OCI-LY1 (cell line): ENCODE data around the gene GNG4.

Experiments used
- H2AFZ ChIP-seq: fragments of 200-600 bp; sonication (generic), shearing (Covaris generic); 2 replicates; pipeline ENCODE4 v1.6.0; 2014; ENCODE audit warnings: antibody characterized with exemption, mild to moderate bottlenecking, low read length
- H3F3A ChIP-seq: fragments of 200-600 bp; sonication (generic), shearing (Covaris generic); 2 replicates; pipeline ENCODE4 v1.6.0; 2014; ENCODE audit warnings: mild to moderate bottlenecking, antibody characterized with exemption, low read length, moderate library complexity; ENCODE audit not compliant: insufficient read depth
- H3K27ac ChIP-seq: fragments of 200-600 bp; sonication (generic); 2 replicates; pipeline ENCODE4 v1.5.1; 2014; ENCODE audit warnings: low read length, mixed run types, mild to moderate bottlenecking, low read depth; ENCODE audit not compliant: poor library complexity, severe bottlenecking
- H3K27me3 ChIP-seq: fragments of 200-600 bp; sonication (generic); 2 replicates; pipeline ENCODE4 v1.6.0; 2014; ENCODE audit warnings: antibody characterized with exemption, mild to moderate bottlenecking, low read length, moderate library complexity; ENCODE audit not compliant: insufficient read depth
- H3K36me3 ChIP-seq: fragments of 200-600 bp; sonication (generic); 2 replicates; pipeline ENCODE4 v1.6.1; 2014; ENCODE audit warnings: mild to moderate bottlenecking, antibody characterized with exemption, low read length, moderate library complexity, mixed read lengths; ENCODE audit not compliant: insufficient read depth
- H3K4me1 ChIP-seq: fragments of 200-600 bp; sonication (generic); 2 replicates; pipeline ENCODE4 v1.5.1; 2014; ENCODE audit warnings: mild to moderate bottlenecking, low read length, moderate library complexity; ENCODE audit not compliant: insufficient read depth, severe bottlenecking
- H3K4me2 ChIP-seq: fragments of 200-600 bp; sonication (generic), shearing (Covaris generic); 2 replicates; pipeline ENCODE4 v1.6.1; 2014; ENCODE audit warnings: low read length
- H3K4me3 ChIP-seq: fragments of 200-600 bp; sonication (generic); 2 replicates; pipeline ENCODE4 v1.5.1; 2014; ENCODE audit warnings: low read length, low read depth, mild to moderate bottlenecking, mixed read lengths; ENCODE audit not compliant: poor library complexity, severe bottlenecking
- H3K79me2 ChIP-seq: fragments of 200-600 bp; shearing (Covaris generic); 2 replicates; pipeline ENCODE4 v1.6.1; 2016; ENCODE audit warnings: mixed run types, low read length, mixed read lengths; ENCODE audit not compliant: insufficient read depth
- H3K9ac ChIP-seq: fragments of 200-600 bp; sonication (generic), shearing (Covaris generic); 2 replicates; pipeline ENCODE4 v1.6.1; 2014; ENCODE audit warnings: mild to moderate bottlenecking, low read length, mixed read lengths
- H3K9me2 ChIP-seq: fragments of 200-600 bp; sonication (generic), shearing (Covaris generic); 2 replicates; pipeline ENCODE4 v1.6.1; 2014; ENCODE audit warnings: low read depth, mild to moderate bottlenecking, low read length, mixed read lengths
- H3K9me3 ChIP-seq: fragments of 200-600 bp; shearing (Covaris generic); 2 replicates; pipeline ENCODE4 v1.6.1; 2014; ENCODE audit warnings: low read length, mixed read lengths
- H4K20me1 ChIP-seq: fragments of 200-600 bp; sonication (generic), shearing (Covaris generic); 2 replicates; pipeline ENCODE4 v1.6.0; 2016; ENCODE audit warnings: mild to moderate bottlenecking, low read length; ENCODE audit not compliant: insufficient read depth
- CTCF ChIP-seq: fragments of 200-600 bp; sonication (generic), shearing (Covaris generic); IDR thresholded peaks from 2 replicates; pipeline ENCODE4 v1.5.1; 2017; ENCODE audit warnings: mild to moderate bottlenecking, antibody characterized with exemption, low read length, moderate library complexity, mixed read lengths
- EZH2 ChIP-seq: fragments of 200-600 bp; sonication (generic), shearing (Covaris generic); IDR thresholded peaks from 2 replicates; pipeline ENCODE4 v1.8.0; 2017; ENCODE audit warnings: borderline replicate concordance, mixed run types, mild to moderate bottlenecking, antibody characterized with exemption, low read length, moderate library complexity, mixed read lengths

The GNG4 gene

GRCh38 chr1:235649368-235650163, at the start of gene GNG4:
Gene GNG4, minus strand, starts transcription at chr1:235649784. Its CDS starts 65,946 bp downstream, at chr1:235583838.
- Histone ChIP-seq H3K27me3 (no peaks in the 10 kb centered on the region), H3K4me3 (no peak within 1 kb of the TSS), H3K4me2 (peak within 1 kb of the TSS; percentile 36; the same call in 1 of the 2 replicates), H3K9ac (no peak within 1 kb of the TSS), H4K20me1 (no peaks in the 10 kb centered on the region), H3K4me1 (no peaks in the 10 kb centered on the region), H3K27ac (no peak within 1 kb of the TSS), H2AFZ (no peak within 1 kb of the TSS), H3K36me3 (no peaks in the 10 kb centered on the region), H3F3A (no peaks in the 10 kb centered on the region), H3K79me2 (no peaks in the 10 kb centered on the region), H3K9me2 (no peaks in the 10 kb centered on the region), H3K9me3 (no peaks in the 10 kb centered on the region)
- TF ChIP-seq CTCF, result no peak
- no peak for TF ChIP-seq EZH2

- no peaks in the 10 kb centered on the region for H3F3A ChIP-seq
- H3K27me3 ChIP-seq, result no peaks in the 10 kb centered on the region
- H3K9ac ChIP-seq, result no peak overlapping the region
- H2AFZ ChIP-seq, result no peak overlapping the region
- no peaks in the 10 kb centered on the region for H3K9me2 ChIP-seq
- TF ChIP-seq EZH2, result no peak
- no peaks in the 10 kb centered on the region for H3K9me3 ChIP-seq
- no peak overlapping the region for H3K4me3 ChIP-seq
- no peaks in the 10 kb centered on the region for H3K79me2 ChIP-seq
- no peaks in the 10 kb centered on the region for H3K4me1 ChIP-seq
- no peak overlapping the region for H3K4me2 ChIP-seq
- no peaks in the 10 kb centered on the region for H3K36me3 ChIP-seq
- no peak overlapping the region for H3K27ac ChIP-seq
- no peaks in the 10 kb centered on the region for H4K20me1 ChIP-seq
Observed at GRCh38 chr1:235697508-235697907, 47.9 kb upstream of the GNG4 start.

- Histone ChIP-seq H3K9ac (no peak overlapping the region), H3K79me2 (no peaks in the 10 kb centered on the region), H3K4me2 (no peak overlapping the region), H2AFZ (no peak overlapping the region), H3K4me1 (no peaks in the 10 kb centered on the region), H3K27me3 (no peaks in the 10 kb centered on the region), H4K20me1 (no peaks in the 10 kb centered on the region), H3F3A (no peaks in the 10 kb centered on the region), H3K36me3 (no peaks in the 10 kb centered on the region), H3K9me2 (no peaks in the 10 kb centered on the region), H3K4me3 (no peak overlapping the region), H3K27ac (no peak overlapping the region), H3K9me3 (no peaks in the 10 kb centered on the region)
- no peak for TF ChIP-seq EZH2
- TF ChIP-seq CTCF, result no peak
Observed at GRCh38 chr1:235689356-235689755, 39.8 kb upstream of the GNG4 start.

GRCh38 chr1:235688096-235688495, 38.5 kb upstream of the GNG4 start:
- H3K79me2 ChIP-seq, result no peaks in the 10 kb centered on the region
- TF ChIP-seq CTCF, result no peak
- no peak for TF ChIP-seq EZH2
- H3K9me2 ChIP-seq, result no peaks in the 10 kb centered on the region
- no peak overlapping the region for H3K27ac ChIP-seq
- no peaks in the 10 kb centered on the region for H3K36me3 ChIP-seq
- H3K4me1 ChIP-seq, result no peaks in the 10 kb centered on the region
- no peak overlapping the region for H2AFZ ChIP-seq
- no peaks in the 10 kb centered on the region for H4K20me1 ChIP-seq
- no peak overlapping the region for H3K4me2 ChIP-seq
- no peak overlapping the region for H3K9ac ChIP-seq
- no peaks in the 10 kb centered on the region for H3K27me3 ChIP-seq
- H3K4me3 ChIP-seq, result no peak overlapping the region
- no peaks in the 10 kb centered on the region for H3K9me3 ChIP-seq
- no peaks in the 10 kb centered on the region for H3F3A ChIP-seq
